Lower lobe of right lung (tissue), 2 donors: ENCODE data around the gene PERCC1. TPM values are rescaled to one million over a fixed set of nuclear protein-coding genes. Genes with fewer than 3 reads are reported as not detected.
"Not testable (repeated sequence)": the region's sequence is repeated elsewhere in the genome, so short reads cannot be mapped to it uniquely, and the experiment has no call there.

Source experiments
- ATAC-seq, 2 donors: fragments of 200-7000 bp; cut with Tn5 transposase; one replicate each; pipeline ENCODE4 v1.9.1; 2020 to 2022; ENCODE audit warnings: mild to moderate bottlenecking in 2 of 2, moderate library complexity in 2 of 2
- DNase-seq: peaks from one replicate; pipeline ENCODE4 v3.0.0-alpha.2; 2020
- H3K27ac ChIP-seq: fragments of 200-600 bp; one replicate; pipeline ENCODE4 v1.8.0; 2022
- H3K27me3 ChIP-seq: fragments of 200-600 bp; one replicate; pipeline ENCODE4 v1.8.0; 2022; ENCODE audit warnings: low read depth
- H3K36me3 ChIP-seq: fragments of 200-600 bp; one replicate; pipeline ENCODE4 v1.8.0; 2022; ENCODE audit warnings: mild to moderate bottlenecking
- H3K4me1 ChIP-seq: fragments of 200-600 bp; one replicate; pipeline ENCODE4 v1.8.0; 2022
- H3K4me3 ChIP-seq: fragments of 200-600 bp; one replicate; pipeline ENCODE4 v1.8.0; 2022; ENCODE audit warnings: mild to moderate bottlenecking
- H3K9me3 ChIP-seq: fragments of 200-600 bp; one replicate; pipeline ENCODE4 v1.8.0; 2022
- intact Hi-C: fragments of 100-400 bp; cut with DNase I; formaldehyde crosslinking; loops from one replicate; pipeline ENCODE4 v1.11.0; 2022
- total RNA-seq: library from RNA; stranded (reverse); fragmentation: NEBNext Ultra II Directional; extraction: Animal tissue kit (Norgen Biotek cat#: 25700); gene quantifications from one replicate; pipeline ENCODE4 v1.2.1, GENCODE V29; 2021
- TF ChIP-seq, protein P1 (sequence below): fragments of 200-600 bp; IDR thresholded peaks from one replicate; pipeline ENCODE4 v1.8.0; 2022; ENCODE audit warnings: antibody characterized with exemption, mild to moderate bottlenecking
- donor health status: DM: no; HTN: yes; CAD: no; lungs with severe emphysema.

PERCC1 gene
- total RNA-seq, 1 donor from 2014 or later: not detected

DNA sequence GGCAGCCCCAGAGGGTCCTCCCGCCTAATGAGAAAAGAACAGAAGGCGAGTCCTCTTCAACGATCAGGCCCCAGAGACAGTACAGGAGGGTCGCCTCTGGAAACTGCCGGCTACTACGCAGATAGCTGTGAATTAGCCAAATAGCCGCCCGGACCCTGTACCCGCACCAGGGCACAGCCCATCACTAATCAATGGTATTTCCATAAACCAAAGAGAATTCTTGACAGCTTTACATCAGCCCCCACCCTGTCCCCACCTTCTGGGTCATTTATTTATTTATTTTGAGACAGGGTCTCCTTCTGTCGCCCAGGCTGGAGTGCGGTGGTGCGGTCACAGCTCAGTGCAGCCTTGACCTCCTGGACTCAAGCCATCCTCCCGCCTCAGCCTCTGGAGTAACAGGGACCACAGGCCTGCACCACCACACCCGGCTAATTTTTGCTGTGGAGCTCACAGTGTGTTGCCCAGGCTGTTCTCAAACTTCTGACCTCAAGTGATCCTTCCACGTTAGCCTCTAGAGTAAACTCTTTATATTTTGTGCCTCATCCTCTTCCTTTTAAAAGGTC, 44.8 kb downstream of the PERCC1 start:
- ATAC-seq (no peak), DNase-seq (peak; percentile 39)
- Histone ChIP-seq H3K27ac (peak overlapping the region; percentile 97), H3K4me1 (peaks cover 35% of the 10 kb centered on the region), H3K27me3 (no peaks in the 10 kb centered on the region), H3K4me3 (peak overlapping the region; percentile 90), H3K9me3 (no peaks in the 10 kb centered on the region), H3K36me3 (no peaks in the 10 kb centered on the region)
- TF ChIP-seq, protein P1, sequence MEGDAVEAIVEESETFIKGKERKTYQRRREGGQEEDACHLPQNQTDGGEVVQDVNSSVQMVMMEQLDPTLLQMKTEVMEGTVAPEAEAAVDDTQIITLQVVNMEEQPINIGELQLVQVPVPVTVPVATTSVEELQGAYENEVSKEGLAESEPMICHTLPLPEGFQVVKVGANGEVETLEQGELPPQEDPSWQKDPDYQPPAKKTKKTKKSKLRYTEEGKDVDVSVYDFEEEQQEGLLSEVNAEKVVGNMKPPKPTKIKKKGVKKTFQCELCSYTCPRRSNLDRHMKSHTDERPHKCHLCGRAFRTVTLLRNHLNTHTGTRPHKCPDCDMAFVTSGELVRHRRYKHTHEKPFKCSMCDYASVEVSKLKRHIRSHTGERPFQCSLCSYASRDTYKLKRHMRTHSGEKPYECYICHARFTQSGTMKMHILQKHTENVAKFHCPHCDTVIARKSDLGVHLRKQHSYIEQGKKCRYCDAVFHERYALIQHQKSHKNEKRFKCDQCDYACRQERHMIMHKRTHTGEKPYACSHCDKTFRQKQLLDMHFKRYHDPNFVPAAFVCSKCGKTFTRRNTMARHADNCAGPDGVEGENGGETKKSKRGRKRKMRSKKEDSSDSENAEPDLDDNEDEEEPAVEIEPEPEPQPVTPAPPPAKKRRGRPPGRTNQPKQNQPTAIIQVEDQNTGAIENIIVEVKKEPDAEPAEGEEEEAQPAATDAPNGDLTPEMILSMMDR: no peak
- intact Hi-C loops: no loop called here

DNA sequence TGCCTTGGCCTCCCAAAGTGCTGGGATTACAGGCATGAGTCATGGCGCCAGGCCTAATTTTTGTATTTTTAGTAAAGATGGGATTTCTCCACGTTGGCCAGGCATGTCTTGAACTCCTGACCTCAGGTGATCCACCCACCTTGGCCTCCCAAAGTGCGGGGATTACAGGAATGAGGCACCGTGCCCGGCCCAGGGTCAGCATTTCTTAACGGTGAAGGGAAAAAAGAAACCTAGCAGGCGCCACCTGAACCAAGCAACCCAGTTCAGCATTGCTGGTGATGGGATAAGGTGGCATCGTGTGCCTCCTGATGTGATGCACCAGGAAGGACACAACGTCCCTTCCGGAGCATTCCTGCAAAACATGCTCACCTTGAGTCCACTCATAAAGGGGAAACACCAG, 46.2 kb downstream of the PERCC1 start:
- intact Hi-C loops: no loop called here
- H3K27ac ChIP-seq: no peak overlapping the region
- ATAC-seq: no peak

DNA sequence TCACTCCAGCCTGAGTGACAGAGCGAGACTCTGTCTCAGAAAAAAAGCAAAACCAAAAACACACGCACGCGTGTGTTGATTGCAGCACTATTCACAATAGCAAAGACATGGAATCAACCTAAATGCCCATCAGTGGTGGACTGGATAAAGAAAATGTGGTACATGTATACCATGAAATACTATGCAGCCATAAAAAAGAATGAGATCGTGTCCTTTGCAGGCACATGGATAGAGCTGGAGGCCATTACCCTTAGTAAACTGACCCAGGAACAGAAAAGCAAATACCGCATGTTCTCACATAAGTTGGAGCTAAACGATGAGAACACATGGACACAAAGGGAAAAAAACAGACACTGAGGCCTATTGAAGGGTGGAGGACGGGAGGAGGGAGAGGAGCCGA, 48.1 kb downstream of the PERCC1 start:
- DNase-seq, ATAC-seq, H3K27me3 ChIP-seq, H3K36me3 ChIP-seq, H3K9me3 ChIP-seq, H3K4me1 ChIP-seq, H3K4me3 ChIP-seq, intact Hi-C loops, H3K27ac ChIP-seq: not testable (repeated sequence)

More for the DNA sequence above, 46.2 kb downstream of the PERCC1 start:
- Histone ChIP-seq H3K9me3 (no peaks in the 10 kb centered on the region), H3K4me1 (peaks cover 22% of the 10 kb centered on the region), H3K4me3 (no peak overlapping the region), H3K36me3 (no peaks in the 10 kb centered on the region), H3K27me3 (no peaks in the 10 kb centered on the region)
- TF ChIP-seq, protein P1: no peak
- DNase-seq: no peak

DNA sequence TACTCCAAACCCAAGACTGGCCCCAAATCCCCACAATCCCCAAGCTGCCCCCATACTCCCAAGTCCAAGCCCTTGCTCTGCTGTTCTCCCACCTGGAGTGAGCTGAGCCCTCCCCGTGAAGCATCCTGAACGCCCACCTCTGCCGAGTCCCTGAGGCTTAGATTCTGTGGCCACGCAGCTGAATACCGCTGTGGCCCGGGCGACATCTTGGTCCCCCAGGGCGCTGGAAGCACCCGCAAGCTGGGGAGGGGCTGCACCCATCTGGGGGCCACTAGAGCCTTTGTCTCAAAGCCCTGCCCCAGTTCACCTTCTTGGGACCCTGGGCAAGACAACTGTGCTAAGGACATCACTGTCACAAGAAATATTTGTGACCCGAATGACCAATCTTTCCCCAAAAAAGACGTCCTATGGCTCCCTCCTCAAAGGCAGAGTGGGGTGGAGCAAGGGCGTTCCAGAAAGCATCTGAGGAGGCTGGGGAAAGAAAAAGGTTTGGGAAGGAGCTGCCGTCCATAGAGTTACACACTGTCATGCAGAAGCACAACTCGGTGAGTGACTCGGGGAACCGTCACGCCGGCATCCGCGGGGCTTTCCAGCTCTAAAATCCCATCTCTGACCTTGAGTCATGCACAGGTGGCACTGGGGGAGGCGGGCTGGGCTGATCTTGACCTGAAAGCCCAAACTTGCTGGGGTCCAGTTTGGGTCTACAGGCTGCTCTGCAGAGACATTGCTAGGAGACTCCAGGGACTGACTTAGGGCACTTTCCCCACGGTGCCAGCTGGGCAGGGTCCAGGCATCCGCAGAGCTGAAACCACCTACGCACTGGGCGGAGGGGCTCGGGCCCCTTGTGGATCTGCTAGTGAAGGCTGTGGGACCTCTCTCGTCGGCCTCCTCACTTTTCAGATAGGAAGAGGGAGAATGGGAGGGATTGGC, 51.3 kb downstream of the PERCC1 start:
- no peak overlapping the region for H3K27ac ChIP-seq
- DNase-seq (no peak), ATAC-seq (no peak)
- no peak overlapping the region for H3K4me3 ChIP-seq
- intact Hi-C loops: no loop called here
- H3K36me3 ChIP-seq: no peaks in the 10 kb centered on the region
- H3K4me1 ChIP-seq: no peaks in the 10 kb centered on the region
- TF ChIP-seq, protein P1: no peak
- H3K9me3 ChIP-seq: no peaks in the 10 kb centered on the region
- no peaks in the 10 kb centered on the region for H3K27me3 ChIP-seq

Other genes with a start within 250 kb of the PERCC1 start
- 2.9 TPM for gene TPSG1, start 205.8 kb upstream of the PERCC1 start, total RNA-seq
- 168 TPM for gene TPSB2, start 200.9 kb upstream of the PERCC1 start, total RNA-seq
- gene TPSAB1, start 190.4 kb upstream of the PERCC1 start, total RNA-seq: 103 TPM
- gene TPSD1, start 175.0 kb upstream of the PERCC1 start, total RNA-seq: 9.6 TPM
- 93.4 TPM for gene UBE2I, start 121.4 kb upstream of the PERCC1 start, total RNA-seq
- 8.4 TPM for gene BAIAP3, start 97.4 kb upstream of the PERCC1 start, total RNA-seq
- 39.5 TPM for gene TSR3, start 79.2 kb upstream of the PERCC1 start, total RNA-seq
- 89.5 TPM for gene GNPTG, start 79.1 kb upstream of the PERCC1 start, total RNA-seq
- 23.1 TPM for gene UNKL, start 16.4 kb upstream of the PERCC1 start, total RNA-seq
- gene UQCC4, start 10.3 kb upstream of the PERCC1 start, total RNA-seq: 9.7 TPM
- gene CCDC154, start 13.5 kb downstream of the PERCC1 start, total RNA-seq: 3.1 TPM
- gene CLCN7, start 44.0 kb downstream of the PERCC1 start, total RNA-seq: 146 TPM
- not detected for gene PTX4, start 57.9 kb downstream of the PERCC1 start, total RNA-seq
- gene TELO2, start 62.3 kb downstream of the PERCC1 start, total RNA-seq: 27.5 TPM
- gene TMEM204, start 102.6 kb downstream of the PERCC1 start, total RNA-seq: 63.1 TPM
- 42.2 TPM for gene IFT140, start 181.0 kb downstream of the PERCC1 start, total RNA-seq
- gene CRAMP1, start 181.3 kb downstream of the PERCC1 start, total RNA-seq: 24.1 TPM
- 53.1 TPM for gene JPT2, start 247.2 kb downstream of the PERCC1 start, total RNA-seq